ENCODE measurements around the gene LRRC26. TPM values are rescaled to one million over a fixed set of nuclear protein-coding genes. Genes with fewer than 3 reads are reported as not detected.

LRRC26 gene
- total and polyA plus RNA-seq, 2 of the 13 experiments (the other 11 are each of a cell fraction or from before 2014, with no cell fraction given): not detected

- intact Hi-C loops (cut with micrococcal nuclease; ENCODE audit: unreplicated experiment): no loop called here
- in situ Hi-C loops (cut with HindIII; ENCODE audit: extremely low pct_ligation_motif_present, low pct_unique_long_range_greater_than_20kb): no loop called here
- no TSS peak for BruUV-seq (replicated peaks)
- H4K20me1 ChIP-seq (ENCODE audit: insufficient read depth, low read length): no peaks in the 10 kb centered on the region
- DNase-seq (ENCODE audit: low spot score) (no peak), FAIRE-seq (no peak), ATAC-seq (no peak)
- H3K27ac ChIP-seq (ENCODE audit: extremely low read length, insufficient read depth, low read length): no peak overlapping the region
- TF ChIP-seq ZXDC (CRISPR knock-in tag; IDR thresholded peaks at IDR 0.05): no peak
- TF ChIP-seq RCOR2 (CRISPR knock-in tag; IDR thresholded peaks at IDR 0.05): no peak
- TF ChIP-seq NFKB2 (CRISPR knock-in tag; IDR thresholded peaks at IDR 0.05; ENCODE audit: borderline replicate concordance): no peak
- no peak for TF ChIP-seq EZH2 (conservative IDR thresholded peaks at IDR 0.05; ENCODE audit: low read depth, low read length)
- TF ChIP-seq ZNF737 (CRISPR knock-in tag; IDR thresholded peaks at IDR 0.05; ENCODE audit: borderline replicate concordance): no peak
- TF ChIP-seq ZNF614 (CRISPR knock-in tag; IDR thresholded peaks at IDR 0.05; ENCODE audit: borderline replicate concordance): no peak
- H3K36me3 ChIP-seq (replicated peaks in 1 of 2; ENCODE audit: control insufficient read depth in 1 of 2, insufficient read depth in 2 of 2, low read length in 2 of 2): peaks cover 25 to 35% of the 10 kb centered on the region in 2 experiments; a peak in 4 of 5 replicates
- ChIA-PET POLR2A (no interaction called here), CTCF (ENCODE audit: low intra/inter-chr PET ratio, low total read pairs) (no interaction called here)
- no peak overlapping the region for H3K9ac ChIP-seq (ENCODE audit: insufficient read depth, low read depth, low read length)
- H3K9me3 ChIP-seq (ENCODE audit: low read length): no peaks in the 10 kb centered on the region
- H3K4me1 ChIP-seq (ENCODE audit: insufficient read depth, low read length): peaks cover 15% of the 10 kb centered on the region
- 96% methylated on average over 26 of the region's 27 CpGs for WGBS (ENCODE audit: low lambda C conversion rate)
- H3K79me2 ChIP-seq (ENCODE audit: insufficient read depth, low read length): peaks cover 19% of the 10 kb centered on the region
- no peak overlapping the region for H3K4me3 ChIP-seq (replicated peaks in 1 of 3; ENCODE audit: insufficient read depth in 1 of 3, low read depth in 2 of 3, low read length in 3 of 3)
- no peak overlapping the region for H3K4me2 ChIP-seq (ENCODE audit: low read depth, low read length)
- no peak overlapping the region for H2AFZ ChIP-seq (ENCODE audit: low read length)
- no peaks in the 10 kb centered on the region for H3K27me3 ChIP-seq (ENCODE audit: control insufficient read depth in 1 of 2, insufficient read depth in 2 of 2, low read length in 2 of 2)
Observed at GRCh38 chr9:137183980-137184595, 14.2 kb upstream of the LRRC26 start.

All from HepG2 (cell line).